ENCODE data around the gene RNF166.

The RNF166 gene

DNA sequence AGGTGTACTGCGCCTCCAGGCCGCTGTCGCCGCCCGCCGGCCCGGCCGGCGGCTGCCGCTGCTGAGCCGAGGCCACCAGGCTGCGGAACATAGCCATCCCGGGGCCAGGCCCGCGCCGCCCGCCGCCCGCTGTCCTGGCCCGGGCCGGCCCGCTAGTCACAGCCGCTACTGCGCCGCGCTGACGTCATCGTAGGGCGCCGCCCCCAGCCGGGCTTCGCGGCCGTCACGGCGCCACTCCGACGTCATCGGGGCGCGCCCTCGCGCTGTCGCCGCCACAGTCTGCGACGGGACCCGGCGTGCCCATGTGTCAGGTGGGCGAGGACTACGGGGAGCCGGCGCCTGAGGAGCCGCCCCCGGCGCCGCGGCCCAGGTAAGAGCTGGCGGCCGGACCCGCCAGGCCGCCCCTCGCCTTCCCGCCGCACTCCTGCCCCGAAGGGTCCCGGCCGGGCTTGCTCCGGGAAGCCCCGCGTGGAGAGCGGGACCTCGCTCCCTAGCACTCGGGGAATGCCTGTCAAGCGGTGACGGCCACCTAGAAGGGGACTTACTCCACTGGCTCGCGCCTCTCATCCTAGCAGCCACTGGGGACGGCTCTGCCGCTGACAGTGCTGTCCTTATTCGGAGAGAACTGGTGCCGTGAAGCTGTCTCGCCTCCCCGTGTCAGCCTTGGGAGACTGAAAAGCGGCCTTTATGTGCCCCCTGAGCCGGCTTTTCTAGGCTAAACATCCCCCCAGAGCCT is at the start of gene RNF166, which contains the start of gene CTU2:
TSS of gene RNF166 (minus strand) at position 180 of the 736 bp plus-strand sequence. CDS start at position 97, 83 bp downstream.
TSS of gene CTU2 (plus strand) at position 275 of the 736 bp plus-strand sequence. CDS start at position 303, 28 bp downstream.
- DNase-seq (ENCODE audit: low spot score): peak; percentile 98

GRCh38 chr16:88754912-88755744 is 48.9 kb upstream of the RNF166 start:
- peak; percentile 74 for DNase-seq (ENCODE audit: low spot score)

DNA sequence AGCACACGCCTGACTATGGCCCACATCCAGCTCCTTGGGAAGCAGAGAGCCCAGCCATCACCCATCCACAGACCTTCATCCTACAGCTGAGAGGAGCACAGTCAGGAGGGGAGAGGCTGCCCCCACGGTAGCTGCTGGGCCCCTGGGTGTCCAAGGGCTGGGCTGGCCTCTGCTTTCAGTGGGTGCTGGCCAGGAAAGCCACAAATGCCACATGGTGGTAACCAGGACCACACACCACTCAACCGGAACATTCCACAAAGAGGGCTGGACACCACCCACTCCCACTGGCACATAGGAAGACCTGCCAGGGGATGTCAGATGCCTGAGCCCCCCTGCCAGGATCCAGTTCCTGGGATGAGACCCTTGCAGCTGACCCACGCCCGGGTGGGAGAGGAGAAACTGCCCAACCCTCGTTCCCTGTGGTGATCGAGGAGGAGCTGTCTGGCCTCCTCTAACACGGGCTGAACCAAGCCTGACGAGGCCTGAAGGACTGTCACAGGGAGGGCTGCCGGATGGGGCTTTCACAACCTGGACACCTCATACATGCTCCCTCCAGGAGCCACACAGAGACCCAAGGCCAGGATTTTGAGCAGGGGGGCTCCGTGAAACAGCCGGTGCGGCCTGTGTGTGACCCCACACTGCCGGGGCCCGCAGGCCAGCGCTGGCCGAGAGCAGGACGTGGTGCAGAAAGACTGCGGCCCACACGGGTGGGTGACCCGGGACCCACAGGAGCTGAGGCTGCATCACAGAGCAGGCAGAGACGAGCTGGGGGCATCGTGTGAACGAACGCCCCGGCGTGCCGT is 48.1 kb upstream of the RNF166 start:
- DNase-seq (ENCODE audit: low spot score): no peak

DNA sequence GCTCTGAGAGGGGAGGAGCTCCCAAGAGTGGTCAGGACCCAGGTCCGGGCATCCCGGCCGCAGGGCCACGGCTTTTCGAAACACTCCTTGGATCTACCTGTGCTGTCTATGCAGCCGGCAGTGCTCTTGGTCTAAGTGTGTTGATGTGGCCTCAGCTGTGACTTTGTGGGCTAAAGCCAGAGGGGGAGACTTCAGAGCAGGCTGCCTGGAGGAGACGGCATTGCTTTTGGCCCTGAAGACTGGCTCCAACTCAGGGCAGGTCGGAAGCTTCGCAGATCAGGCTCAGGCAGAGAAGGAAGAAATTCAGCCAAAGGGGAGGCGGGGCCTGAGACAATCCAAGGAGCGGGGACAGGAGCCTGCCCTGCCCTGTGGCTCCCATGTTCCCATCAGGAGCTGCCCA is 47.4 kb upstream of the RNF166 start:
- no peak for DNase-seq (ENCODE audit: low spot score)

DNA sequence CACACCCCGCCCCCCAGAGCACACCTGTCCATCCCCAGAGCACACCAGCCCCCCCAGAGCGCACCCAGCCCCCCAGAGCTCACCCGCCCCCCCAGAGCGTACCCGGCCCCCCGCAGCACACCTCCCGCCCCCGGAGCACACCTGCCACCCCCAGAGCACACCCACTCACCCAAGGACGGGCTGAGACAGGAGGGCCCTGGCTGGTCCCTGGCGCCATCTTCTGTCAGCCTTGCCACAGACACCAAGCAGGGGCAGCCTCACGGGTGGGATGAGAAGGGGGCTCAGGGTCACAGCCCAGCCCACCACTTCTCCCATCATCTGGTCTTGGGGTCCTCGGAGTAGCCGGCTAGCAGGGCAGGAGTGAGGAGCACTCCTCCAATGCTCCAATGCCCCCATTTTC is 47.0 kb upstream of the RNF166 start:
- no peak for DNase-seq (ENCODE audit: low spot score)

GRCh38 chr16:88752386-88753002 is 46.3 kb upstream of the RNF166 start:
- DNase-seq (ENCODE audit: low spot score): no peak

- no peak for DNase-seq (ENCODE audit: low spot score)
These were observed 44.6 kb upstream of the RNF166 start for GRCh38 chr16:88750854-88751253.

DNA sequence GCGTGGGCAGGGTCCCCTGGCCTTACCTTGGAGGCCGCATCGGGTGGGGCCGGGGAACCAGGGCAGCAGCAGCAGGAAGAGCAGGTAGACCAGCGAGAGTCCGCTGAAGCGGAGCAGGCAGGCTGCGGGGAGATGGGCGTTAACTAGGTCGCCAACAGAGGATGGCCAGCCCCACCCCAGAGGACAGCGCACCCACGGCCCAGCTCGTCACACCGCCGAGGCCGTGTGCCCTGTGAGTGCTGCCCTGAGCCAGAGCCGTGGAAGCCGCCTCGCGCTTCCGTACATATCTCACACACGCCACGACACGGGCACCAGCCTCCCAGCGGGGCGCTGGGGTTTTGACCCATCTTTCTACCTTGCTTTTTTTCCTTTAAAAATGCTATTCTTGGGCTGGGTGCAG is 43.1 kb upstream of the RNF166 start:
- DNase-seq (ENCODE audit: low spot score): no peak

GRCh38 chr16:88748364-88748763 is 42.2 kb upstream of the RNF166 start:
- no peak for DNase-seq (ENCODE audit: low spot score)

- DNase-seq (ENCODE audit: low spot score): no peak
These were observed 41.5 kb upstream of the RNF166 start for GRCh38 chr16:88747588-88748301.

- no peak for DNase-seq (ENCODE audit: low spot score)
These were observed 40.3 kb upstream of the RNF166 start for GRCh38 chr16:88746506-88746905.

GRCh38 chr16:88744577-88745521 is 38.6 kb upstream of the RNF166 start:
- no peak for DNase-seq (ENCODE audit: low spot score)

GRCh38 chr16:88743693-88744576 is 37.7 kb upstream of the RNF166 start:
- DNase-seq (ENCODE audit: low spot score): peak; percentile 91

GRCh38 chr16:88742896-88743605 is 36.8 kb upstream of the RNF166 start:
- DNase-seq (ENCODE audit: low spot score): no peak

DNA sequence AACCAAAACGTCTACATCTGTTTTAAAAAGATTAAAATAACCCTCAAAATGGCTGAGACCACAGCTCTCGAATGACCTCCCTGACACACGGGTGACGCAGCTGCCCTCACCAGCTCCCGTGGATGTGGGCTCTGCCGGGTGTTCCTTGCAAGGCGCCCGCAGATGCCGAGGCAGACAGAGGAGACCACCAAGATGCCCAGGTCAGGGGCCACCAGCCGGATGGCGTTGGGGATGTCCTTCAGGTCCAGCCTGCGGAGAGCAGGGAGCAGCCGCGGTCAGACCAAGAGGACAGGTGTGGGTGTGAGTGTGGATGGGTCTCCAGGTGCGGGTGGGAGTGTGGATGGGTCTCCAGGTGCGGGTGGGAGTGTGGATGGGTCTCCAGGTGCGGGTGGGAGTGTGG is 35.2 kb upstream of the RNF166 start:
- DNase-seq (ENCODE audit: low spot score): no peak

DNA sequence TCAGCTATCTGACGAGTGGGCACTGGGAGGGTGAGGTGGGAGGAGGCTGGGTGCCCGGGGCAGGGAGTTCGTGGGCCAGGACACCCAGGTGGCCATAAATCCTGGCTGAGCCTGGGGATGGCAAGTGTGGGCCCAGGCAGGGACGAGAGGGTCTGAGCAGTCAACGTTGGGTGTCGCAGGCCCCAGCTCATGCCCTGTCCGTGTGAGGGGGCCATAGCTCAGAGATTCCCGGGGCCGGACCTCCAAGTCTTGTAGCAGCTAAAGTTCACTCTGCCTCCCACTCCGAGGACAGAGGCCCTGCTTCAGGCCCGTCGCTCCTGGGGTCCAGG is 34.5 kb upstream of the RNF166 start:
- DNase-seq (ENCODE audit: low spot score): no peak

DNA sequence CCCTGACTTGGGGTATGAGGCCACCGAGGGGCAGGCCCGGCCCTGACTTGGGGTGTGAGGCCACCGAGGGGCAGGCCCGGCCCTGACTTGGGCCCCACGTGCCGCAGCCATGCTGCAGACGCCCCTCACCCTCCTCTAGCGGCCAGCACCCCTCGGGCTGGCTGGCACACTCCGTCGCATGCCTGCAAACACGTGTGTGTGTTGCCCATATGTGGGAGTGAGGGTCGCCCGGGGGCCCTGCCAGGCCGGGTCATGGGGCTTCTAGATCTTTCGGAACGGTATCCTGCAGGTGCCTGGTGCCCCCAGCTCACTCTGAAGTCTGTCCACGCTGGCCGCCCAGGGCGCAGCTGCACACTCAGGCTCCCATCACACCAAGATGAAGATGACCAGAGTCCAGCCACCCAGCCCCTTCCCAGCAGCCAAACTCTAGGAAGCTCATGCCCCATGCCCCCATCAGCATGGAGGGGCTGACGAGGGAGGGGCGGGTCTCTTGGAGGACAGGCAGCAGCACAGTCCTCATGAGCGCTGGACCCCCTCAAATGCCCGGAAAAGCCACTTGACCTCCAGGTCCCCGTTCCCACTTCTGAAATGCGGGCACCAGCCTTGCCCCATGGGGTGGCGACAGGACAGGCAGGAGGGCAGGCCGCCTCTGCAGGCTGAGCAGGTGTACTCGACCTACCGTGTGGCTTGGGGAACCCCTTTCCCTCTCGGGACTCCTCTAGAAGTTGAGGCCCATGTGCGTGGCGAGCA is 33.9 kb upstream of the RNF166 start:
- no peak for DNase-seq (ENCODE audit: low spot score)
